ENCODE data around the gene ULBP2.
"Not testable (repeated sequence)": the region's sequence is repeated elsewhere in the genome, so short reads cannot be mapped to it uniquely, and the experiment has no call there.

ULBP2 gene

GRCh38 chr6:149909701-149910470, 31.9 kb upstream of the ULBP2 start:
- DNase-seq = no peak

- DNase-seq = no peak
These were observed 31.1 kb upstream of the ULBP2 start for GRCh38 chr6:149910721-149911151.

- not testable (repeated sequence) for DNase-seq
These were observed 29.1 kb upstream of the ULBP2 start for GRCh38 chr6:149912680-149913079.

GRCh38 chr6:149913085-149913484, 28.7 kb upstream of the ULBP2 start:
- DNase-seq = no peak

- no peak for DNase-seq
These were observed 28.1 kb upstream of the ULBP2 start for GRCh38 chr6:149913540-149914240.

- DNase-seq = no peak
These were observed 25.6 kb upstream of the ULBP2 start for GRCh38 chr6:149915970-149916865.

GRCh38 chr6:149917679-149918078, 24.1 kb upstream of the ULBP2 start:
- no peak for DNase-seq

GRCh38 chr6:149918151-149918905, 23.5 kb upstream of the ULBP2 start:
- no peak for DNase-seq

- DNase-seq = not testable (repeated sequence)
These were observed 22.5 kb upstream of the ULBP2 start for GRCh38 chr6:149919126-149919833.

- no peak for DNase-seq
These were observed 22.0 kb upstream of the ULBP2 start for GRCh38 chr6:149919834-149920225.

- no peak for DNase-seq
These were observed 20.5 kb upstream of the ULBP2 start for GRCh38 chr6:149921361-149921760.

GRCh38 chr6:149922091-149922490, 19.7 kb upstream of the ULBP2 start:
- DNase-seq = not testable (repeated sequence)

GRCh38 chr6:149922642-149923326, 19.0 kb upstream of the ULBP2 start, which contains the start of gene RAET1G:
RAET1G (minus strand) TSS chr6:149923121; CDS start chr6:149923010, 111 bp downstream.
- peak; percentile 38 for DNase-seq

GRCh38 chr6:149923327-149923986, 18.4 kb upstream of the ULBP2 start:
- DNase-seq = no peak

GRCh38 chr6:149924206-149924932, 17.4 kb upstream of the ULBP2 start:
- DNase-seq = no peak

- no peak for DNase-seq
These were observed 16.9 kb upstream of the ULBP2 start for GRCh38 chr6:149924933-149925252.

GRCh38 chr6:149925253-149925973, 16.4 kb upstream of the ULBP2 start:
- DNase-seq = no peak

- peak; percentile 55 for DNase-seq
These were observed 15.6 kb upstream of the ULBP2 start for GRCh38 chr6:149925974-149926777.

Measured in NCI-H510A (cell line).